ENCODE results near the gene TRAPPC10.

- TF ChIP-seq CTCF (IDR thresholded peaks at IDR 0.05 in 4 of 5, conservative IDR thresholded peaks at IDR 0.05 in 1 of 5) (no peak), POLR2A (IDR thresholded peaks at IDR 0.05) (no peak)
Measured at GRCh38 chr21:44063151-44063912, 51.2 kb downstream of the TRAPPC10 start.
